Left kidney (tissue), 2 donors: ENCODE measurements around the gene MYT1. TPM values are rescaled to one million over a fixed set of nuclear protein-coding genes. Genes with fewer than 3 reads are reported as not detected.

Source experiments
- DNase-seq: peaks from one replicate; pipeline ENCODE4 v3.0.0-alpha.2; 2013
- polyA plus RNA-seq: library from polyadenylated mRNA; unstranded; fragments of 120-200 nt; gene quantifications from one replicate; pipeline ENCODE4 v1.2.1, GENCODE V29; 2013; ENCODE audit not compliant: insufficient read length

The MYT1 gene
- polyA plus RNA-seq, 1 donor, result 0.33 TPM

- no peak for DNase-seq
Observed at GRCh38 chr20:64139199-64140060, 24.8 kb upstream of the MYT1 start.

GRCh38 chr20:64140061-64140931 lies 24.0 kb upstream of the MYT1 start:
- no peak for DNase-seq

DNA sequence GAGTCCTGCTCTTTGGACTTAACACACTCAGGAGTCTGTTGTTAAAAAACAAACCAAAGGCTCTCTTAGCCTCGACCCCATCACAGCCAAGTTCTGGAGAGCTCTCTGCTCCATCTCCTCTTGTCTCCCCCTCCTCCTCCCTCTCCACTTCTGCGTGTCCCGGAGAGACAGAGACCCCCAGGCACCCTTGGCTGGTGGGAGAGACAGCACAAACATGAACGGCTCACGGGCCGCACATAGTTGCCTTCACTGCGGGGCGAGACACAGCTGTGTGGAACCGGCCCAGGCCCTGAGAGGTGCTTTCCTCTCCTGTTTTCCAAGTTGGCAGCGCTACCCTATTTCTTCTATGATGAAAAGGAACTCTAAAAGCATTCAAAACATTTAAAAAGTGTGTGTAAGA lies 23.3 kb upstream of the MYT1 start:
- DNase-seq, result no peak

GRCh38 chr20:64142590-64142989 lies 21.7 kb upstream of the MYT1 start:
- DNase-seq, result no peak

DNA sequence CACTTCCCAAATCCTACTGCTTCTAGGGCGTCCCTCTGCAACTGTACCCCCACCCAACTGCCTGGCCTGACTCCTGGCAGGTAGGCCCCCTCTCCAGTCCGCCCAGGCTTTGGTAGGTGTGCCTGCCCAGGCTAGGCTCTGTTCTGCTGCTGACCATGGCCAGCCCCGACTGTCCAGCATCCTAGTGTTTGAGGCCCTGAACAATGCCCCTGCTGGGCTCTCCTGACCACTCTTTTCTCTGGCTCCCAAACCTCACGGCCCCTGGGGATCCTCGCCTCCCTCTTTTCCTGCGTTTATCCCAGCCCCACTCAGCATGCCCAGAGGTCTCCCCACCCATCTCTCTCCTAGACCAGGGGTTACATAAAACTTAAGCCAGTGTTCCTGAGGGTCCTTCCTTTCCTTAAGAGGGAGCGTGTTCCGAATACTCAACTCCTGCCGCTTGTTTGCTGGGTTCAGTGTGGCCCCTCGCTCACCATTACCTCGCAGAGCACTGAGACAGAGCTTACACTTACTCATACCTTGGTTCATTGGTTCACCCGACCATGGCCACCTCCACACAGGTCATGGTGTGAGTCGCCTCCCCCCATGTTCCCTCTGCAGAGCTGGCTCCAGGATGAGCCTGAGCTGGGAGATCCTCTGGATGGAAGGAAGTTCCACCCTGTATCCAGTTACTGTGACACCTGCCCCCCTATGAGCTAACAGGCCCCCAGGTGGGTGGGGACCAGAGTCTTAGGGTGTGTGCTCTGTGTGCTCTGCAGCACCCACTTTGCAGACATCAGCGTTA lies 21.0 kb upstream of the MYT1 start:
- DNase-seq, result no peak

GRCh38 chr20:64144144-64144912 lies 19.9 kb upstream of the MYT1 start:
- DNase-seq, result no peak

- DNase-seq, result no peak
Observed at GRCh38 chr20:64145458-64146300, 18.6 kb upstream of the MYT1 start.

DNA sequence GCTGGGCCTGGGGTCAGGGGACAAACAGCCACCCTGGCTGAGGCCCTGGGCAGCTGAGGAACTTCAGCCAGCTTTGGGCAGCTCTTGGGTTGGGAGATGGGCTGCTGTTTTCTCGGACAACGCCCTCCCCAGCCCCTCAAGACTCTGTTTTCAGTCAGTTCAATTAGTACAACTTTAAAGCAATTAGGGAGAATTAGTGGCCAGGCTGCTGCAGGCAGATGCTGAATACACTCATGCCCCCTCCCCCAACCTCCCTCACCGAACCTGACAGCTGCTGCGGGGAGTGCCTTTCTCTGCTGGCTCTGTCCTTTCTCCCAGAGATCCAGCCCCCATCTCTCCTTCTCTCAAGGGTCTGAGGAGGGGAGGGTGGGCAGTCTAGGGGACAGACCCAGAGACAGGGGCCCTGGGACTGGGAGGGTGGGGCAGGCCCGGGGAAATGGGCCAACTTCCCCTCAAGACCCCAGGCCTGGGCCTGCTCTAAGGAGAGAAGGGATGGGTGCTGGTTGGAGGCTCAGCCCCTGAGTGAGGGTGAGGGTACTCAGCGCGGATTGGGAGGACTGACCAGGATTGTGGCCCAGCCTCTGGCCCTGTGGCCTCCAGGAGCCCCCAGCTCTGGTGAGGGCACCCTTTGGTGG lies 17.8 kb upstream of the MYT1 start:
- no peak for DNase-seq

DNA sequence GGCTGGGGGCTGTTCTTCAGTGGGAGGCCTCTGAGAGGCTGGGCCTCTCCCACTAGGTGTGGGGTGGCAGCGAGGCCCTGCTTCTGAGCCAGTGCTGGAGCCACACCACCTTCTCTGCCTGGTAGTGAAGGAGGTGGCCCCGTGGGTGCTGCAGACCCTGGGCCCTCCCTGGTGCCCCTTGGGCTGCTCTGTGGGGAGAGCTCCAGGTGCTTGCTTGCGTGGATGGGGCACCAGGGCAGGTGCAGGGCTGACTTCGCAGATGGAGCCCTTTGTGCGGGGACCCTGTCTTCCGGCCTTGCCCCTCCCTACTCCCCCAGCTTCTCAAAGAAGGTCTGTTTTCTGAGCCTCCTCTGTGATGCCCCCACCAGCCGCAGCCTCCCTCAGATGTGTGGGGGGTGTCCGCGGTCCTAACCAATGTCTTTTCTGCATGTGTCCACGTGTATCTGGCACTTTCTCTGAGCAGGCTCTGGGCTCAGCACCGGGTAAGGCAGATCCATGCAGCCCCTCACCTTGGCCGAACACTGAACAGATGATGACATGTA lies 17.2 kb upstream of the MYT1 start:
- DNase-seq, result no peak

GRCh38 chr20:64148581-64148980 lies 15.7 kb upstream of the MYT1 start:
- DNase-seq, result no peak

DNA sequence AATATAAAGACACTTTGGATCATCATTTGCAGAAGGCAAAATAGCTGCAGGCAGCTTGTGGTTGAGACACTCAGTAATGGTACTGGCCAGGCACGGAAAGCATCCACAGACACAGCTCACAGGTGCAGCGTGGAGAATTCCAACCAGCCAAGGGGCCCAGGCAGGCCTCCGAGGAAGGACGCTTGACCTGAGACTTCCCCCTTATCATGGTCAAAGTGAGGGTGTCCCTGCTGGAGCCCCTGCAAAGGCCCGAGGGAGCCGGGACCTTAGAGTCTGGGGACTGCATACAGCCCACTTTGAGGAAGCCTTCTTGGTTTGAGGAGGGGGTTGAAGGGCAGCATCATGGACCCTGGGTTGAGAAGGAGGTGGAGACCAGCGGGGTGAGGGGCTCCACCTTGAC lies 15.1 kb upstream of the MYT1 start:
- no peak for DNase-seq

DNA sequence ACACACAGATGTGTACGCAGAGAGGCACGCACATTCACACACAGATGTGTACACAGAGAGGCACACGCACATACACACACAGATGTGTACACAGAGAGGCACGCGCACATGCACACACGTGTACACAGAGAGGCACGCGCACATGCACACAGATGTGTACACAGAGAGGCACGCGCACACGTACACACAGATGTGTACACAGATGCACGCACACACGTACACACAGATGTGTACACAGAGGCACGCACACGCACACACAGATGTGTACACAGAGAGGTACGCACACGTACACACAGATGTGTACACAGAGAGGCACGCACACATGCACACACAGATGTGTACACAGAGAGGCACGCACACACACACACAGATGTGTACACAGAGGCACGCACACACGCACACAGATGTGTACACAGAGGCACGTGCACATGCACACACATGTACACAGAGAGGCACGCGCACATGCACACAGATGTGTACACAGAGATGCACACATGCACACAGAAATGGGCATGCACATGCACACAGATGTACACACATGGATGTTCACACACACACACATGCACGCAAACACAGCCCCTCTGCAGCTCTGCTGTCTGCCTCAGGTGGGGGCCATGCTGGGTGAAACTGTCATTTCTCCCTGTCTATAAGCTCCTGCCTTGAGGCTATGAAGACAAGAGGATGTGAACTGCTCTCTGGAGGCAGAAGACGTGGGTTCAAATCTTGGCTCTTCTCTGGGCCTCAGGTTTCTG lies 14.3 kb upstream of the MYT1 start:
- no peak for DNase-seq

DNA sequence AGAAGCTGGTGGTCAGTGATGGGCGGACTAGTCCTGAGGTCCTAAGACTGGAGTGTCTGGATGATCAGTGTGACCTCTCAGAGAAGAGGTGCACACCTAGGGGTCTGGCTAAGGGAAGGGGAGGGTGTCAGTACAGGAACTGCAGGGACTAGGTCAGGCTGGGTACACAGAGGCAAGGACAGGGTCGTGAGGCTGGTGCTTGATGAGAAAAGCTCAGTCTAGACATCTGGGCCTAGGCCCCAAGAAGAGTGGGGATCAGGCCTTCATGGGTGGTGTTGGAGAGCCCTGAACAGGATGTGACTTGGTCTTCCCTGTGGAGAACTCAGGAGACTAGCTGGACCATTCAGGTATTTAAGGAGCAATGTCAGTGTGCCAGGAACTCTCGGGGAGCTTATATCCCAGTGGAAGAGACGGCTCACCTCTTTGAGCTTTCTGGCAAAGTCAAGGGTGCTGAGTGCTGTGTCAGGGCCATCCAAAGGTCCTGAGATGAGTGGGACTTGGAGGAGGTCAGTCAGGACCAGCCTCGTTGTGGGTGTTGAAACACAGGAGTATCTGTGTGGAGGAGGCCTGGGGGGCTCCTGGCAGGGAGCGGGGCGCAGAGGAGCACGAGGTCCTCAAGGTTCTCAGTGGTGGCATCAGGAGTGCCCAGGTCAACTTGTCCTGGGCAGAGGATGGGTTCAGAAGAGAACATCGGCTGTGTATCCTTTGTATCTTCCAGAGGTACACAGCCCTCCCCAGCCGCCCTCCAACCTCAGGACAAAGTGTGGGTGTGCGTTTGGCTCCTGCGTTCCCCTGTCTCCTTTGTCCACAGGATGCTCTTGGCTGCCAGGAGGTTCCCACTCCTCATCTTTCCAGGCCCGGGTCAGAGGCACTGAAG lies 13.3 kb upstream of the MYT1 start:
- DNase-seq, result no peak

DNA sequence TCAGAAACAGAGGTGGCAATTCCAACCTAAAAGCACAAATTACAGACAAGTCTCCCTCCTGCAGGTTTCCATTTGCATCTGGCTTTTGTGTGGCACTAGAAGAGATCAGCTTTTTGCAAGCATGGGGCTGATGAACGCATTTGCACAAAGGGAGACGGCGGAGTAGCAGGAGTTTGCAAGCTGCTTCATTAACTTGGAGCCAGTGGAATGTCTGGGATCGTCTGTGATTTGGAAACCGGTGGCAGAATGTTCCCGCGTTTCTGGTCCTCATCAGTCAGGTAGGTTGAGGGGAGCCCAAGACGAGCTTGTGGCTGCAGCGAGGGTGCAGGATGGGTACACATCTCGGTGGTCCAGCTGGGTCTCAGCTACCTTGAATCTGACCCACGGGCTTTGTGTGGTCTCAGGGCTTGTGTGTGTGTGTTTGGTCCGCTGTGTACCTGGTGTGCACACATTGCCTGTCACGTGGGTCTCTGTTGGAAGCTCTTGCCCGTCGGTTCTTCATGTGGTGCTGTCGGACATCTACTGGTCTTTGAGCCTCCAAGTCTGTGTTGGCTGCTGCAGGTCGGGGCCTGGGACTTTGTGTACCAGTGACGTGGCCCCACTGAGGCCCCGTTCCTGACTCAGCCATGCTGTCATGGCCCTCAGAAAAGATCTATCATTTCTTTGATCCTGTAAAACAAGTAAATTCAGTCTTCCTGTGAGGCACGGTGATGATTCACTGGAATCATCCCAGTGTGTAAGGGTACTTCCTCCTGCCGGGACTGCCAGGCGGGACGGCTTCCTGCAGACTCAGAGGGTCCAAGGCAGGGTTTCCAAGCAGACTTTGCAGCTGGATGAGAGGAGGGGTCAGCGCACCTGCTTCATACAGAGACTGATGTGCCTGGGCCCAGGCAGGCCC lies 12.4 kb upstream of the MYT1 start:
- no peak for DNase-seq

DNA sequence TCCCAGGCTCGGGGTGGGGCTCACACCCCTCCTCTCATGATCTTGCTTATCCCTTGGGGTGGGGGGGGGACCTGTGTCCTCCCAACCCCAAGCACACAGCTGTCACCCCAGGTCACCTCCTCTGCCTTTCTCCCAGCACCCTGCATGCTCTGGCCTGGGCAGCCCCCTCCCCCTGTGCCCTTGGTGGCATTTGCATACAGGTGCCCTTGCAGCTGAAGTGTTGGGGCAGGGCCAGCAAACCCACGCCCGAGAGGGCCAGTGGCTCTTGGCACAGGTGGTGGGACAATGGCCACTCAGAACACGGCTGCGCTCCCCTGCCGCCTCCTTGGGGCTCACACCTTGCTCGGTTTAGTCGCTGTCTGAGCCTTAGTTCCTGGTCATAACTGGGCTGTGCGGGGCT lies 11.3 kb upstream of the MYT1 start:
- no peak for DNase-seq

- DNase-seq, result no peak
Observed at GRCh38 chr20:64153410-64153809, 10.8 kb upstream of the MYT1 start.
